GM12878 (cell line): ENCODE measurements around the gene HOTAIR. TPM values are rescaled to one million over a fixed set of nuclear protein-coding genes. Genes with fewer than 3 reads are reported as not detected.
A peak's percentile ranks its signal among the peaks of the same experiment; 100 is the strongest.

Experiments
- ATAC-seq: fragments of 200-7000 bp; cut with Tn5 transposase; 3 replicates; pipeline ENCODE4 v1.9.1; 2020; ENCODE audit warnings: mild to moderate bottlenecking, moderate library complexity
- BruUV-seq: library from RNA; stranded (reverse); fragments of 400-500 nt; replicated peaks from 2 replicates; lab custom pipeline; 2021; lab: Mats Ljungman, UMichigan
- CTCF ChIA-PET: fragments of 300-600 bp; sonication (Branson Sonifier 250); formaldehyde crosslinking; extraction: SDS; loops from one replicate; lab custom pipeline; 2021; ENCODE audit warnings: inconsistent platforms; lab: Yijun Ruan, JAX
- POLR2A ChIA-PET: fragments of 350-600 bp; formaldehyde crosslinking; extraction: SDS; loops from one replicate; lab custom pipeline; 2021; ENCODE audit warnings: inconsistent platforms; lab: Charles Lee
- RAD21 ChIA-PET: fragments of 300-600 bp; sonication (Branson Sonifier 250); formaldehyde crosslinking; loops from one replicate; lab custom pipeline; 2023; ENCODE audit warnings: antibody characterized with exemption; ENCODE audit not compliant: unreplicated experiment; lab: Charles Lee
- SMC1A ChIA-PET: fragments of 300-600 bp; sonication (Branson Sonifier 250); formaldehyde crosslinking; loops from one replicate; lab custom pipeline; 2023; ENCODE audit not compliant: unreplicated experiment, uncharacterized antibody; lab: Charles Lee
- DNase-seq: peaks from one replicate; pipeline ENCODE4 v3.0.0-alpha.2; 2011; ENCODE audit warnings: low read depth, low spot score
- FAIRE-seq: peaks from 3 replicates; lab custom pipeline; 2011; peaks lifted over from hg19 to GRCh38; lab: Jason Lieb, UNC
- H2AFZ ChIP-seq: 2 replicates; pipeline ENCODE4 v1.6.0; 2011; ENCODE audit warnings: low read depth, low read length, control low read depth; ENCODE audit not compliant: control insufficient read depth
- H3K27ac ChIP-seq: 2 replicates; pipeline ENCODE4 v1.5.1; 2011; ENCODE audit warnings: control low read depth; ENCODE audit not compliant: control insufficient read depth, insufficient read depth
- H3K27me3 ChIP-seq, 2 experiments: replicated peaks in 1 of 2; 2 replicates each; pipeline versions ENCODE4 v1.6.0 to v1.6.1; 2011; ENCODE audit warnings: low read length in 1 of 2; ENCODE audit not compliant: control insufficient read depth in 2 of 2, insufficient read depth in 2 of 2
- H3K36me3 ChIP-seq, 2 experiments: 2 replicates each; pipeline ENCODE4 v1.5.1; 2011; ENCODE audit warnings: low read length in 1 of 2; ENCODE audit not compliant: control insufficient read depth in 2 of 2, insufficient read depth in 2 of 2
- H3K4me1 ChIP-seq: 2 replicates; pipeline ENCODE4 v1.6.1; 2011; ENCODE audit warnings: mild to moderate bottlenecking, low read length, moderate library complexity, mixed read lengths; ENCODE audit not compliant: control insufficient read depth, insufficient read depth
- H3K4me2 ChIP-seq: 2 replicates; pipeline ENCODE4 v1.6.0; 2011; ENCODE audit warnings: control low read depth; ENCODE audit not compliant: control insufficient read depth, insufficient read depth
- H3K4me3 ChIP-seq: fragments of 200-600 bp; sonication (generic); 2 replicates; pipeline ENCODE4 v1.5.1; 2016
- H3K79me2 ChIP-seq: 2 replicates; pipeline ENCODE4 v1.6.0; 2011; ENCODE audit warnings: low read length; ENCODE audit not compliant: control insufficient read depth, insufficient read depth
- H3K9ac ChIP-seq: 2 replicates; pipeline ENCODE4 v1.8.0; 2011; ENCODE audit warnings: low read length, control low read depth, mixed read lengths; ENCODE audit not compliant: control insufficient read depth, insufficient read depth
- H3K9me3 ChIP-seq: replicated peaks from 3 replicates; pipeline ENCODE4 v1.5.1; 2011; ENCODE audit warnings: mild to moderate bottlenecking, low read length; ENCODE audit not compliant: control insufficient read depth, insufficient read depth
- H4K20me1 ChIP-seq: 2 replicates; pipeline ENCODE4 v1.6.0; 2011; ENCODE audit not compliant: control insufficient read depth, insufficient read depth
- BMI1 ChIP-seq: fragments of 450-650 bp; IDR thresholded peaks from 2 replicates; pipeline ENCODE4 v1.6.1; 2016; ENCODE audit warnings: mild to moderate bottlenecking, moderate library complexity, borderline replicate concordance
- EZH2 ChIP-seq: IDR thresholded peaks from 2 replicates; pipeline ENCODE4 v1.6.1; 2012; ENCODE audit warnings: low read depth, mild to moderate bottlenecking, control low read depth, inconsistent platforms, low read length, borderline replicate concordance; ENCODE audit not compliant: control insufficient read depth
- KDM1A ChIP-seq: fragments of 200-600 bp; sonication (generic); IDR thresholded peaks from 2 replicates; pipeline ENCODE4 v1.6.1; 2016; ENCODE audit warnings: borderline replicate concordance
- POLR2AphosphoS2 ChIP-seq: IDR thresholded peaks from 2 replicates; pipeline ENCODE4 v1.6.1; 2011; ENCODE audit warnings: low read depth, mild to moderate bottlenecking, low read length, improper control_type of control experiment, moderate library complexity
- STAT1 ChIP-seq: fragments of 450-650 bp; conservative IDR thresholded peaks from 2 replicates; pipeline ENCODE4 v1.6.1; 2014; ENCODE audit warnings: antibody characterized with exemption, mild to moderate bottlenecking
- SUZ12 ChIP-seq: fragments of 200-600 bp; sonication (generic); IDR thresholded peaks from one replicate; pipeline ENCODE4 v1.6.1; 2018; ENCODE audit warnings: antibody characterized with exemption, mild to moderate bottlenecking; ENCODE audit not compliant: unreplicated experiment
- WGBS: methylation state at CpG from one replicate; pipeline ENCODE4 v1.1.6; 2016; ENCODE audit warnings: low lambda C conversion rate; ENCODE audit not compliant: insufficient replicate concordance, insufficient coverage; ENCODE audit errors: missing lambda C conversion rate; 5-methylcytosine and 5-hydroxymethylcytosine counted together
- in situ Hi-C: fragments of 300-500 bp; cut with MboI; formaldehyde crosslinking; loops from 9 replicates; pipeline ENCODE4 v1.14.3; 2018; ENCODE audit warnings: mixed read lengths
- intact Hi-C: fragments of 100-400 bp; cut with micrococcal nuclease; formaldehyde crosslinking; loops from one replicate; pipeline ENCODE4 v1.14.2; 2022; ENCODE audit not compliant: unreplicated experiment
- polyA plus RNA-seq, 11 experiments: library from polyadenylated mRNA; depleted of rRNA in 4 of 11; unstranded in 6 of 11; stranded (reverse) in 5 of 11; fragments of >200 nt; fragmentation: Nextera tagmentation in 4 of 11; fragmentation: Illumina TruSeq in 1 of 11; extraction: Ambion mirVana in 4 of 11; extraction: Trizol in 1 of 11; gene quantifications; 1 replicate in 1 of 11; 2 replicates in 10 of 11; pipeline versions ENCODE4 v1.2.1 to v1.2.3, GENCODE V29; 2011 to 2016; ENCODE audit warnings: inconsistent platforms in 2 of 11, missing spikeins in 2 of 11, low read depth in 1 of 11
- total RNA-seq, 4 experiments: library from RNA; depleted of rRNA in 3 of 4; stranded (reverse); fragments of >200 nt in 3 of 4; fragmentation: Illumina TruSeq in 1 of 4; extraction: Trizol in 1 of 4; gene quantifications; 2 replicates each; pipeline versions ENCODE4 v1.2.1 to v1.2.3, GENCODE V29; 2013 to 2021

HOTAIR gene
- total and polyA plus RNA-seq, 10 of the 15 experiments (the other 5 are each of a cell fraction or from before 2014, with no cell fraction given): not detected

DNA sequence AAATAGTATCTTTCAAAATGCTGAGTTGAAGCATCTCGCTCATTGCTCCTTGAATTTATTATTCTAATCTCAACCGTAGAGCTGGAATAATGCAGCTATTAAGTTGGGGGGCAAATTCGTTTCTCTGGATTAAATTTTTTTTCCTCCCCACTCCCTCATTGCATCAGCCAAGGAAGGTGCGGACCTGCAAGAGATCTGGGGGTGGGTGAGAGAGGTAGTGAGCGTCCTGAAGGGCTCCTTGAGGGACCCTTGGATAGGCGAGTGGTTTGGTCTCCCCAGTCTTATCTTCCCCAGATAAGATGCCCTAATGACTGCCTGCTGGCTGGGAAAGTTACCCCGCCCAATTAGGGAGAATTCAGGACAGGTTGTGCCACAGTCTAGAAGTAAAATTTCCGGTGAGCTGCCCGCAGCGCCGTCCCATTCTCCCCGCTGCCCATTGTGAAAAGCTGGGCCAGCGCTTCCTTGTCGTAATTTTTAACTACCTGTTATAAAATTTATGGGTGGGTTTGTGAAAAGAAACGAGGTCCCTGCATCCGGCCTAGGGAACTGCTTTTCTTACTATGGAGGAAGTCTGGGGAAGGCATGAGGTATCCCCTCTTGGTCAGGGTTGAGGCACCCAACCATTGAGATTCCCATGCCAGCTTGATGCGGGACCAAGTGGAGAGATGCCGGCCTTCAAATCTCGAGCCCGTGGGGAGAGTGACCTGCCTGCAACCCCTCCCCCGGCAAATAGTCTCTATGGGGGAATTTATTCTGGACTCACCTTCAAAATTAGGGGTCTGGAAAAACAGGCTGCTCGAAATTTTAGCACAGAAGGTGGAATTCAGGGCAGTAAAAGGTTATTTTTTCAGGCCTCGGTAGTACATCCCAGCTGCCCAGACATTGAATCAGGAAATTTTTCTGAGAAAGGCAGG lies 40.5 kb upstream of the HOTAIR start:
- H3K36me3 ChIP-seq: no peaks in the 10 kb centered on the region
- no peak overlapping the region for H3K4me3 ChIP-seq
- no peaks in the 10 kb centered on the region; the same call in 1 of the 2 replicates for H4K20me1 ChIP-seq
- in situ Hi-C loops (no loop called here), intact Hi-C loops (no loop called here)
- ChIA-PET POLR2A (interaction anchor here (0.6 to 1.5 kb wide), 2 partner anchors 39 to 386 kb away, joined by 4 to 5 read pairs; partner anchors contain the start of gene HOXC4), SMC1A (interaction anchor here (0.6 to 2.4 kb wide), 3 partner anchors 10 to 17 kb away, joined by 3 to 7 read pairs (median 6); partner anchors contain the start of gene HOXC5), RAD21 (no interaction called here), CTCF (interaction anchor here (0.7 to 3.8 kb wide), 7 partner anchors 8 to 365 kb away, joined by 3 to 27 read pairs (median 18); partner anchors contain the start of genes HOXC5, HOXC6 and HOXC8)
- WGBS: 27% methylated on average over 23 of the region's 23 CpGs
- DNase-seq (no peak), ATAC-seq (no peak), FAIRE-seq (no peak)
- H3K27me3 ChIP-seq: peaks cover 12 to 31% of the 10 kb centered on the region in 2 experiments
- H3K4me2 ChIP-seq: no peak overlapping the region
- H3K9ac ChIP-seq: no peak overlapping the region
- H2AFZ ChIP-seq: no peak overlapping the region
- no peaks in the 10 kb centered on the region for H3K79me2 ChIP-seq
- no TSS peak for BruUV-seq
- TF ChIP-seq SUZ12 (peak; percentile 56), EZH2 (peak; percentile 85; the same call in 1 of the 2 replicates), POLR2AphosphoS2 (no peak), BMI1 (peak; percentile 88), STAT1 (no peak), KDM1A (no peak)
- H3K9me3 ChIP-seq: no peaks in the 10 kb centered on the region
- no peak overlapping the region for H3K27ac ChIP-seq
- peaks cover 10% of the 10 kb centered on the region; the same call in 1 of the 2 replicates for H3K4me1 ChIP-seq
